IgD-negative memory B cell (primary cell): ENCODE data around the gene PSMD5. TPM values are rescaled to one million over a fixed set of nuclear protein-coding genes. Genes with fewer than 3 reads are reported as not detected.

ENCODE experiments used
- polyA plus RNA-seq: library from polyadenylated mRNA; unstranded; fragments of 300-500 nt; fragmentation: Illumina TruSeq; gene quantifications from one replicate; pipeline ENCODE4 v1.2.3, GENCODE V29; 2021

PSMD5 gene
- polyA plus RNA-seq, 1 donor from 2014 or later, result 16.8 TPM

Other genes with a start within 250 kb of the PSMD5 start
- 3.4 TPM for gene MEGF9, start 128.5 kb downstream of the PSMD5 start, polyA plus RNA-seq
- gene FBXW2, start 49.5 kb downstream of the PSMD5 start, polyA plus RNA-seq, result 27.3 TPM
- 3.9 TPM for gene PHF19, start 34.3 kb upstream of the PSMD5 start, polyA plus RNA-seq
- 1.3 TPM for gene TRAF1, start 83.9 kb upstream of the PSMD5 start, polyA plus RNA-seq
- gene C5, start 207.4 kb upstream of the PSMD5 start, polyA plus RNA-seq, result 0.99 TPM
- gene CNTRL, start 232.0 kb upstream of the PSMD5 start, polyA plus RNA-seq, result 30.4 TPM